ENCODE data around the gene CSMD2.

CSMD2 gene

GRCh38 chr1:33872683-33873082 lies 292.3 kb downstream of the CSMD2 start:
- H2AFZ ChIP-seq (ENCODE audit: low read depth, low read length) = no peak overlapping the region
- no peaks in the 10 kb centered on the region for H3K9me3 ChIP-seq (ENCODE audit: insufficient read depth, low read length)
- no peak overlapping the region for H3K27ac ChIP-seq (ENCODE audit: low read length)
- no peaks in the 10 kb centered on the region for H3K4me1 ChIP-seq (ENCODE audit: low read length)
- H3K4me3 ChIP-seq (ENCODE audit: low read length) = no peak overlapping the region
- H4K20me1 ChIP-seq (ENCODE audit: insufficient read depth, low read length) = no peaks in the 10 kb centered on the region
- H3K27me3 ChIP-seq (ENCODE audit: low read depth, low read length) = peaks cover 9% of the 10 kb centered on the region; the same call in 1 of the 2 replicates
- TF ChIP-seq EZH2phosphoT487 (IDR thresholded peaks at IDR 0.05; ENCODE audit: low read depth) (no peak), CTCF (IDR thresholded peaks at IDR 0.05; ENCODE audit: low read depth, low read length) (no peak)
- H3K79me2 ChIP-seq (ENCODE audit: low read length) = no peaks in the 10 kb centered on the region
- no peak overlapping the region for H3K4me2 ChIP-seq (ENCODE audit: low read length)
- no peak overlapping the region for H3K9ac ChIP-seq (ENCODE audit: low read length)
- no peaks in the 10 kb centered on the region for H3K36me3 ChIP-seq (replicated peaks; ENCODE audit: low read depth, low read length)

GRCh38 chr1:33872275-33872674 lies 292.8 kb downstream of the CSMD2 start:
- Histone ChIP-seq H3K27me3 (ENCODE audit: low read depth, low read length) (peaks cover 9% of the 10 kb centered on the region; the same call in 1 of the 2 replicates), H3K9me3 (ENCODE audit: insufficient read depth, low read length) (no peaks in the 10 kb centered on the region), H3K36me3 (replicated peaks; ENCODE audit: low read depth, low read length) (no peaks in the 10 kb centered on the region), H3K4me1 (ENCODE audit: low read length) (no peaks in the 10 kb centered on the region), H3K27ac (ENCODE audit: low read length) (no peak overlapping the region), H3K79me2 (ENCODE audit: low read length) (no peaks in the 10 kb centered on the region), H2AFZ (ENCODE audit: low read depth, low read length) (no peak overlapping the region), H3K9ac (ENCODE audit: low read length) (no peak overlapping the region), H3K4me3 (ENCODE audit: low read length) (no peak overlapping the region), H3K4me2 (ENCODE audit: low read length) (no peak overlapping the region), H4K20me1 (ENCODE audit: insufficient read depth, low read length) (no peaks in the 10 kb centered on the region)
- no peak for TF ChIP-seq CTCF (IDR thresholded peaks at IDR 0.05; ENCODE audit: low read depth, low read length)
- no peak for TF ChIP-seq EZH2phosphoT487 (IDR thresholded peaks at IDR 0.05; ENCODE audit: low read depth)

- TF ChIP-seq CTCF (IDR thresholded peaks at IDR 0.05; ENCODE audit: low read depth, low read length) (no peak), EZH2phosphoT487 (IDR thresholded peaks at IDR 0.05; ENCODE audit: low read depth) (no peak)
- Histone ChIP-seq H3K9ac (ENCODE audit: low read length) (no peak overlapping the region), H3K79me2 (ENCODE audit: low read length) (no peaks in the 10 kb centered on the region), H3K36me3 (replicated peaks; ENCODE audit: low read depth, low read length) (no peaks in the 10 kb centered on the region), H4K20me1 (ENCODE audit: insufficient read depth, low read length) (no peaks in the 10 kb centered on the region), H3K9me3 (ENCODE audit: insufficient read depth, low read length) (no peaks in the 10 kb centered on the region), H3K4me1 (ENCODE audit: low read length) (no peaks in the 10 kb centered on the region), H2AFZ (ENCODE audit: low read depth, low read length) (no peak overlapping the region), H3K27me3 (ENCODE audit: low read depth, low read length) (no peaks in the 10 kb centered on the region), H3K4me2 (ENCODE audit: low read length) (no peak overlapping the region), H3K27ac (ENCODE audit: low read length) (no peak overlapping the region), H3K4me3 (ENCODE audit: low read length) (no peak overlapping the region)
Measured at GRCh38 chr1:33867684-33868083, 297.3 kb downstream of the CSMD2 start.

- no peaks in the 10 kb centered on the region for H3K36me3 ChIP-seq (replicated peaks; ENCODE audit: low read depth, low read length)
- no peaks in the 10 kb centered on the region for H3K4me1 ChIP-seq (ENCODE audit: low read length)
- H3K4me3 ChIP-seq (ENCODE audit: low read length) = no peak overlapping the region
- H3K79me2 ChIP-seq (ENCODE audit: low read length) = no peaks in the 10 kb centered on the region
- TF ChIP-seq CTCF (IDR thresholded peaks at IDR 0.05; ENCODE audit: low read depth, low read length) = no peak
- TF ChIP-seq EZH2phosphoT487 (IDR thresholded peaks at IDR 0.05; ENCODE audit: low read depth) = no peak
- no peaks in the 10 kb centered on the region for H4K20me1 ChIP-seq (ENCODE audit: insufficient read depth, low read length)
- H3K9me3 ChIP-seq (ENCODE audit: insufficient read depth, low read length) = no peaks in the 10 kb centered on the region
- H2AFZ ChIP-seq (ENCODE audit: low read depth, low read length) = no peak overlapping the region
- no peak overlapping the region for H3K9ac ChIP-seq (ENCODE audit: low read length)
- no peak overlapping the region for H3K4me2 ChIP-seq (ENCODE audit: low read length)
- H3K27me3 ChIP-seq (ENCODE audit: low read depth, low read length) = no peaks in the 10 kb centered on the region
- no peak overlapping the region for H3K27ac ChIP-seq (ENCODE audit: low read length)
Measured at GRCh38 chr1:33866281-33866680, 298.7 kb downstream of the CSMD2 start.
